OCI-LY7 (cell line): Measurements from ENCODE around the gene INTS13.

Experiments
- EZH2phosphoT487 ChIP-seq: fragments of 200-600 bp; sonication (generic); IDR thresholded peaks from 2 replicates; pipeline ENCODE4 v1.6.1; 2018; ENCODE audit warnings: low read depth, borderline replicate concordance, mild to moderate bottlenecking, mixed run types, antibody characterized with exemption, low read length, moderate library complexity, mixed read lengths
- TF ChIP-seq, protein P1 (sequence below): fragments of 200-600 bp; sonication (generic); conservative IDR thresholded peaks from 2 replicates; pipeline ENCODE4 v1.5.1; 2014; ENCODE audit warnings: mild to moderate bottlenecking, antibody characterized with exemption, low read length, moderate library complexity, mixed read lengths

DNA sequence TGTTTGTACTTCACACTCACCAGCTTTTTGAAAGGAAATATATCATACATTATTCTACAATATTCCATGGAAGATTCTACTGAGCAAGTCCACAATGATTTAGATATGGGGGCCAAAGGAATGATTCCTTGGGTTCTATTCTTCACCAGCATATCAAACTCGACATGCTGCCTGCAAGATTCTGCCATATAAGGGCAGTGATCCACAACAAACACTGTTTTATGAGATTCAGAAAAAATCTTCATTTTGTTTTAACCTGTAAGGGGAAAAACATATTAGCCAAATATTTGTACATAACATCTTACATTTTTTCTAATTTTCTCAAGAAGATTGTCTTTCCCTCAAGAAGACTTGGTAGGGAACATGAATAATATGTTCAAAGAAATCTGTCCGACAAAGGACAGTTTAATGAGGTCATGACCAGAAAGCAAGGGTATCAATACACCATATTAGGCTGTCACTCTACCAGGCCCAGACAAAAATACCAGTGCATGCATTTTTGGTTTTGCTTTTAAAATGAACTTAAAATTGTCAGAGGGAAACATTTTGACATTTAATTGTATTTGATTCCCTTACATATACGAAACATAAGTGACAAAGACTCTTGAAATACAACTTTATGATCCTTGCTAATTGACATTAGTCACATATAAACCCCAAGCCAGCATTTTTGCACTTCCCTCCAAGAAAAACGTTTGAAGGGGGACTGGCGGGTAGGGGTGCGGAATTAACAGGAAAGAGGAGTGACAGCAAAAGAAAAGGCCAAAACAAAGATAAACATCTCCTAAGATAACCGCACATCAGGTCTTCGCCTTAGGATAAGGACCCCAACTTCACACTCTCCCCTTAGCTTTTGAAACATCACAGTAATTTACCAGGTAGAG lies 980 bp downstream of the INTS13 start:
- TF ChIP-seq, protein P1, sequence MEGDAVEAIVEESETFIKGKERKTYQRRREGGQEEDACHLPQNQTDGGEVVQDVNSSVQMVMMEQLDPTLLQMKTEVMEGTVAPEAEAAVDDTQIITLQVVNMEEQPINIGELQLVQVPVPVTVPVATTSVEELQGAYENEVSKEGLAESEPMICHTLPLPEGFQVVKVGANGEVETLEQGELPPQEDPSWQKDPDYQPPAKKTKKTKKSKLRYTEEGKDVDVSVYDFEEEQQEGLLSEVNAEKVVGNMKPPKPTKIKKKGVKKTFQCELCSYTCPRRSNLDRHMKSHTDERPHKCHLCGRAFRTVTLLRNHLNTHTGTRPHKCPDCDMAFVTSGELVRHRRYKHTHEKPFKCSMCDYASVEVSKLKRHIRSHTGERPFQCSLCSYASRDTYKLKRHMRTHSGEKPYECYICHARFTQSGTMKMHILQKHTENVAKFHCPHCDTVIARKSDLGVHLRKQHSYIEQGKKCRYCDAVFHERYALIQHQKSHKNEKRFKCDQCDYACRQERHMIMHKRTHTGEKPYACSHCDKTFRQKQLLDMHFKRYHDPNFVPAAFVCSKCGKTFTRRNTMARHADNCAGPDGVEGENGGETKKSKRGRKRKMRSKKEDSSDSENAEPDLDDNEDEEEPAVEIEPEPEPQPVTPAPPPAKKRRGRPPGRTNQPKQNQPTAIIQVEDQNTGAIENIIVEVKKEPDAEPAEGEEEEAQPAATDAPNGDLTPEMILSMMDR, result no peak
- TF ChIP-seq EZH2phosphoT487, result no peak
